Measurements from ENCODE around the gene PLA2G3. TPM values are rescaled to one million over a fixed set of nuclear protein-coding genes. Genes with fewer than 3 reads are reported as not detected.

The PLA2G3 gene
- total RNA-seq, 1 donor from 2014 or later, result not detected

Small RNA genes within 50 kb of the gene (microRNA-seq; reads per million reads assigned to microRNA genes)
- gene MIR3928, result 1.9 reads per million

Other genes with a start within 250 kb of the PLA2G3 start
- gene MORC2, start 171.7 kb downstream of the PLA2G3 start, total RNA-seq, result 20.1 TPM
- 30.9 TPM for gene TUG1, start 171.2 kb downstream of the PLA2G3 start, total RNA-seq
- 256 TPM for gene SMTN, start 59.2 kb downstream of the PLA2G3 start, total RNA-seq
- gene SELENOM, start 32.9 kb downstream of the PLA2G3 start, total RNA-seq, result 43.4 TPM
- gene INPP5J, start 17.5 kb downstream of the PLA2G3 start, total RNA-seq, result 15.4 TPM
- 17.7 TPM for gene RNF185, start 19.7 kb upstream of the PLA2G3 start, total RNA-seq
- 8.5 TPM for gene LIMK2, start 71.8 kb upstream of the PLA2G3 start, total RNA-seq
- gene PIK3IP1, start 152.0 kb upstream of the PLA2G3 start, total RNA-seq, result 10.4 TPM
- gene PATZ1, start 205.8 kb upstream of the PLA2G3 start, total RNA-seq, result 9.9 TPM

Measured in Right ventricle myocardium superior (tissue), 1 donor.